IPS DF 4.7 (cell line): ENCODE measurements around the gene GPR45.

ENCODE experiments used
- DNase-seq: peaks from one replicate; pipeline ENCODE4 v3.0.0-alpha.2; 2013; ENCODE audit warnings: low spot score; ENCODE audit errors: extremely low read depth

Gene GPR45

DNA sequence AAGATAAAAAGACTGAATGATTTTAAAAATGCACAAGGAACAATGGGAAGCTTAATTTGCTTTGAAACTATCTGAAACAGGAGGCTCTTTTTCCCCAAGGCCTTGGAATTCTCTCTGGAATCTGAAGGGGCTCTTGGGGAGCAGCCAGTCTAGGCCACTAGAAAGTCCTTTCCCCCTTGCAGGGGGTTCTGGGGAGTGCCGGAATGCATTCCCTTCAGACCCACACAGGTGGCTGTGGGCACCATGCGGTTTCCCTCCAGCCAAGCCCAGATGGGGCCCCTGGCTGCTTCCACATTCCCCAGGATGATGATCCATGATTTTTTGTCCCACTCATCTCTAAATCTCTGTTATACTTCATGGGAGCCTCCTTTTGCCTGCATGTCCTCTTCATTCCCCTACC, 10.7 kb downstream of the GPR45 start:
- DNase-seq: no peak

DNA sequence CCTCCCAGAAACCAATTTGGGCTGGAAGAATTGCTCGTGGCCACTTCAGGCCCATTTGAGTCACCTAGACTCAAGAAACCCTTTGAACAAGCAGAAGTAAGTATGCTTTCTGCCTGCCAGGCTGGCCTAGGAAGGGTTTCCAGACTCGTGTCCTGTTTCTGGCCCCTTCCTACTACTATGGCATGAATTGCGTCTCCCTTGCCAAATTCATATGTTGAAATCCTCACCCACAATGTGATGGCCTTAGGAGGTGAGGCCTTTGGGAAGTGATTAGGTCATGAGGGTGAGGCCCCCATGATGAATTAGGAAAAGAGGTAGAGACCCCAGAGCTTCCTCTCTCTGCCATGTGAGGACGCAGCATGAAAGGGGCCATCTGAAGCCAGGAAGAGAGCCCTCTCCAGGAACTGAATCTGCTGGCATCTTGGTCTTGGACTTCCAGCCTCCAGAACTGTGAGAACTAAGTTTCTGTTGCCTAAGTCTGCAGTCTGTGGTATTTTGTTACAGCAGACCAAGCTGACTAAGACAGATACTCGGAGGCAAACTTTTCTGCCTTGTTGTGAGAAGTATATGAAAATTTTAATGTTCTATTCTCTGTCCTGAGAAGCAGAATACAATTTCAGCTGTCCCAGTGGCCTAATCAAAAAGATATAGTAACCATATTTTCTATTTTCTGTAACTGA, 13.1 kb downstream of the GPR45 start:
- DNase-seq: no peak

DNA sequence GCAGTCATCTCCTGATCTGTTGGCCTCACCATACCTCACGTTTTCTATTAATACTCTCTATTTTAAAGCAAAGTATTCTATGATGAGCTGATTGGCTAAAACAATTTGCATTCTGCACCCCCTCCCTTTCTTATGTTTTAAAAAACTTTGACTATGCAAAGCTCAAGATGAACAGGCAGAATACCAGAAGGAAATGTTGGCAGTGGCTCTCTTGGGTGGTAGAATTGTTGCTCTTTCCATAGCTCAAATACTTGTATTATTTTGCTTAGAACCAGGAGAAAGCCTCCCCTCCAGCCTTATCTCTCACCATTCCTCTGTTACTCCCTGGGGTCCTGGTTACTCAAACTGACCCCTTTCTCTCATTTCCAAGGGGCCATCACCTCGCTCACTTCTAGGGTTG, 14.4 kb downstream of the GPR45 start:
- no peak for DNase-seq

GRCh38 chr2:105256431-105257047, 15.0 kb downstream of the GPR45 start:
- DNase-seq: no peak

DNA sequence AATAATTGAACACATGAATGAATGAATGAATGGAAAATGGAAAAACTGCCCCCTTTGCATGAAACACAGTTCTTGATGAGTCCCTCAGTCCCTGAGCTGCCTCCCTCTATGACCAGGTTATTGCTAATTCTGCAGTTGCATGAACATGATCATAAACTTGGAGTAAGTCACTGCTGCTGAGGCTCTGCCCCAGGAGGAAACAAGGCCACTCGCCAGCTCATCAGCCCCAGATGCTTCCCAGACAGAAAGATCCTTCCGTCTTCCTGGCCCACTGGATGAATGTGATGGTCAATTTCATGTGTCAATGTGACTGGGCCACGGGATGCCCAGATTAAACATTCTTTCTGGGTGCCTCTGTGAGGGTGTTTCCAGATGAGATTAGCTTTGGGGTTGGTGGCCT, 16.4 kb downstream of the GPR45 start:
- DNase-seq: no peak

DNA sequence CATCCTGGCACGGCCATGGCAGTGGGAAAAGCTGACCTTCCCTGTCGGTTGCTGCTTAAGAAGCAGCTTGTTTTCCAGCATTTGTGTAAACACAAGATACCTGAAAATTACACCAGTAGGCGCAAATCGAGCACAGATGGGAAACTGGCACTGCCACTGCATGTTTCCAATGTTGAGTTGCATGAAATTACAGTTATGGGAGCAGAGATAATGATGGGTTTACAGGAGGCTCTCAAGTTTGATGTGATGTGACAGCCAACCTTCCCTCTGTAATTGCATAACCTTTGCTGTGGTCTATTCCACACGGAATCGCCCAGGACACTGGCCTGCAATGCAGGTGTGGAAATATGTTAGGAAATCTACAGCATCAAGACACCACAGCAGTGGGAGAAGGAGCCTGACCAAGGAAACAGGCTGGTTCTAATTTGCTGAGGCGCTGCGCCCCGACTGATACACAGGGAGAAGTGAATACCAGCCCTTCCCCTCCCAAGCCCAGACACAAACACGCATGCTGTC, 17.4 kb downstream of the GPR45 start:
- DNase-seq: no peak

GRCh38 chr2:105261061-105261460, 19.5 kb downstream of the GPR45 start:
- no peak for DNase-seq

DNA sequence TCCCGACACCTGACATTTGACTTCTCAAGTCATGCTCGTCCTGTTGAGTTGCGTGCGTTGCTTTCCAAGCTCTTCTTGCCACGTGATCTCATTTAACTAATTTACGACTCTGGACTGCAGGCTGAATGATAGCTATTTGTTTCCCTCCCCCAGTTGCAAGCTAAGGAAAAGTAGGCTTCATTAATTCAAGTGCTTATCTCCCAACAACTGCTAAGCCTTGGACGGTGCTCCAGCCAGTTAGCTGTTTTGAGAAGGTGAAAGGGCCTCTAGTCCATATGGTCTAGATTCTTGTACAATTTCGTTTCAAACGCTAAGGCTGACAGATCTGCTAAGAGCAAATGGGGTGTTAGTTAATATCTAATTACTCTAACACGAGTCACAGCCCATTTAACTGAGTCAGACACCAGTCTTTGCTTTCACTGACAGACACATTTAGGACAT, 21.1 kb downstream of the GPR45 start:
- DNase-seq: no peak

DNA sequence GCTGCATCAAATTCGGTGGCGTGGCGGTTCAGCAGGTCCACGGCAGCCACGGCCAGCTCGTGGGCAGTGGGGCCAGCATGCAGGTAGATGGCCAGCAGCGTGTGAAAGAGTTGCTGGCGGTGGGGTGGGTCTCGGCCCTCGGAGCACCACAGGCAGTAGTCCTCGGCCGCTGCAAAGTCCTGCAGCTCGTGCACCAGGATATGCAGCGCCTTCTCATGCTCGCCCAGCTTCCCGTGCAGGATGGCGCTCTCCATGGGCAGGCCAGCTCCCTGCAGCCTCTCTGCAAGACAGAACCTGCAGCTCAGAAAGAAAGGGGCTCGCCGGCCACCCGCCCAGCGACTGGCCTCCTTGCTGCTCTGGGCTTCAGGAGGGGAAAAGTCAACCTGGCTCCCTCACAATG, 27.9 kb downstream of the GPR45 start:
- no peak for DNase-seq

GRCh38 chr2:105271393-105272045, 30.0 kb downstream of the GPR45 start:
- no peak for DNase-seq

GRCh38 chr2:105272176-105272575, 30.6 kb downstream of the GPR45 start:
- DNase-seq: no peak

GRCh38 chr2:105274046-105274445, 32.5 kb downstream of the GPR45 start:
- DNase-seq: no peak

GRCh38 chr2:105278654-105279053, 37.1 kb downstream of the GPR45 start:
- no peak for DNase-seq

GRCh38 chr2:105279126-105279525, 37.6 kb downstream of the GPR45 start:
- no peak for DNase-seq

DNA sequence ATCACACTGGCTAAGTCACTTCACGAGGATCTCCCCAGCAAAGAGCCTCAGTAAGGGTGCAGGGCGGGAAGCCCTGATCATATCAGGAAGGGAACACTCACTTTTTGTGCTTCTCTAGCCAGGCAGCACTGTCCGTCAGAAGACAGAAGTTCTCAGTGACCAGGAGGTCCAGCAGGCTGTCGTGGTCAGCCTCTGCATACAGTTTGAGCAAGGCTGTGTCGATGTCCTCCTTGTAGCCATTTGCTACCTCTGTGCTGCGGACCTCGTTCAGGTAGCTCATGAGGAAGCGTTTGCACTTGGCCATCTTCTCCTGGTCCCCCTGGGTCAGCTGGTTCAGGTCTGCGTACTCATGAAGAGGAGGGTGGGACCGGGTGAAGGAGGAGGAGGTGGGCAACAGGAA, 38.7 kb downstream of the GPR45 start:
- no peak for DNase-seq

GRCh38 chr2:105283532-105283931, 42.0 kb downstream of the GPR45 start:
- no peak for DNase-seq

DNA sequence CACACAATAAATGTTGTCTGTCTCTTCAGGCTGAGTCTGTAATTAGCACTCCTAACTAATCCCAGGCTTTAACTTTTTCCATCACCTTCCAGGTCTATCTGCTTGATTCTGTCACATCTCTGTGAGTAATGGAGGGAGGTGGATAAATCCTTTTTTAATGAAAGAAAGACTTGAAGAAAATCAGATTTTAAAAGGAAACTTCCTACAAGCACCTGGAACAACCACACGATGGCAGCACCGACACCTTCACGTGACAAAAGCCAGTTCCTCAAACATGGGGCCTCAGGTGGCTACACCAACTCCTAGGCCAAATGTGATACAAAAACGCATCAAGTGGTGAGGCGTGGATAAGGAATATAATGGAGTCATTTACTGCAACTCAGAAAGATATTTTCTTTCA, 46.1 kb downstream of the GPR45 start:
- no peak for DNase-seq

DNA sequence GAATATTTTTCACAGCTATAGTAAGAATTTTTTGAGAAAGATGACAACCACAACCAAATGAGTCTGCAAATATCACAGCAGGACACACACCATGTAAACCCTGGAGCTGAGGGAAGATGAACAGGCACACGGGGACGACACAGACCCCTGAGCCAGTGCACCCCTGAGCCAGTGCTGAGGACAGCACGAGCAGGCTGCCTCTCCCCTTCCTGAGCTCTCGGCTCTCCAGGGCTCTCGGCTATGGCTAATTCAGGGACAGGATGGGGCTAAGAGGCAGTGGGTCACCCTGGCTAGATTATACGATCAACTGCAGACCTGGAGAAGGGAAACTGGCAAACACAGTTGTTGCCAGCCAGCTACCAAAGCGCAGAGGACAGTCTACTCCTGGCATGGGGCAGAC, 46.6 kb downstream of the GPR45 start:
- DNase-seq: no peak

DNA sequence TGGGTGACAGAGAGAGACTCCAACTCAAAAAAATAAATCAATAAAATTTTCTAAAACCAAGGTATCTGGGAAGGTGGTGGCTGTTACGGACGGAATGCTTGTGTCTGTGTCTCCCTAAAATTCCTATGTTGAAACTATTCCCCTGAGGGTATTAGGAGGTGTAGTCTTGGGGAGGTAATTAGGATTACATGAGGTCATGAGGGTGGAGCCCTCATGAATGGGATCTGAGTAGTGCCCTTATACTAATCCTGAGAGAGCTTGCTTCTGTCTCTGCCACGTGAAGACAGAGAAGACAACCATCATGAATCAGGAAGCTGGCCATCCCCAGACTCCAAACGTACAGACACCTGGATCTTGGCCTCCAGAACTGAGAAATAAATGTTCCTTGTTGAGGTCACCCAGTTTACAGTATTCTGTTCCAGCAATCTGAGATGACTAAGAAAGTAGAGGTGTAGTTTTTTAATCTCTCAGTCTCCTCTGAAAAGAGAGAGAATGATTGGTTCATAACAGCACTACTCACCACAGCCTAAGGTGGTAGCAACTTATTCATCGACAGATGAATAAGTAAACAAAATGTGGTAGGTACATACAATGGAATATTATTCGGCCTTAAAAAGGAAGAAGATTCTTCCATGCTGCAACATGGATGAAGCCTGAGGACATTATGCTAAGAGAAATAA, 49.6 kb downstream of the GPR45 start:
- no peak for DNase-seq

DNA sequence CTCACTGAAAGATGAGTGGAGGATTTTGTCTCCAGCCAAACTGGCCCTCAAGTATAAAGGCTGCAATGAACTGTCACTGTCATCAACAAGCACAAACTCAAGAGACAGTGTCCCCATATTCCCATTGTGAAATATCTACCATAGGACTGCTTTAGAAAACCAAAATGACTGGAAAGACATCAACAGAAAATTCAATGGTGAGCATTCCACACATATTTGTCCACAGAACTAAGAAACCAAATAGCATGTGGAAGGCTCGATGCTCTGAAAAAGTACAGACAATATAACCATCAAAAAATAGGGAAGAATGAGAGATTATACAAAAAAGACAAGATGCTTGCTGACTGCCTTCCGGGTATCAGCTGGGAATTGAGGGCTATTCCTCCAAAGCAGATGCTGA, 50.4 kb downstream of the GPR45 start:
- DNase-seq: no peak
